NB4 (cell line): ENCODE measurements around the gene BTBD2.

Experiments used
- DNase-seq: peaks from one replicate; pipeline ENCODE4 v3.0.0; 2010; ENCODE audit warnings: low read depth
- H3K4me3 ChIP-seq: one replicate; pipeline ENCODE4 v1.5.1; 2011; ENCODE audit warnings: mild to moderate bottlenecking, low read depth, low read length, moderate library complexity
- CTCF ChIP-seq: IDR thresholded peaks from one replicate; pipeline ENCODE4 v1.5.1; 2012; ENCODE audit warnings: low read depth, low read length
- MAX ChIP-seq: IDR thresholded peaks from 2 replicates; pipeline ENCODE4 v1.6.1; 2011; ENCODE audit warnings: low read depth, low read length
- MYC ChIP-seq: IDR thresholded peaks from 2 replicates; pipeline ENCODE4 v1.6.1; 2011; ENCODE audit warnings: low read depth, low read length
- POLR2A ChIP-seq: IDR thresholded peaks from 2 replicates; pipeline ENCODE4 v1.6.1; 2011; ENCODE audit warnings: mild to moderate bottlenecking; ENCODE audit not compliant: insufficient read length; ENCODE audit errors: extremely low read depth

The BTBD2 gene

GRCh38 chr19:1955171-1956121 is 60.1 kb downstream of the BTBD2 start:
- H3K4me3 ChIP-seq, result no peak overlapping the region
- no peak for TF ChIP-seq POLR2A
- no peak for DNase-seq

GRCh38 chr19:1954532-1954933 is 61.0 kb downstream of the BTBD2 start:
- no peak for TF ChIP-seq CTCF
- no peak for DNase-seq
- H3K4me3 ChIP-seq, result no peak overlapping the region

- no peak for DNase-seq
- H3K4me3 ChIP-seq, result no peak overlapping the region
- no peak for TF ChIP-seq POLR2A
- TF ChIP-seq CTCF, result no peak
- no peak for TF ChIP-seq MYC
- TF ChIP-seq MAX, result no peak
Measured at GRCh38 chr19:1953441-1954094, 61.9 kb downstream of the BTBD2 start.

- no peak for DNase-seq
- TF ChIP-seq POLR2A (no peak), MAX (no peak), MYC (no peak), CTCF (no peak)
Measured at GRCh38 chr19:1953037-1953436, 62.5 kb downstream of the BTBD2 start.

GRCh38 chr19:1952635-1953034 is 62.9 kb downstream of the BTBD2 start:
- no peak for TF ChIP-seq MYC
- TF ChIP-seq MAX, result no peak
- no peak for TF ChIP-seq CTCF
- no peak for TF ChIP-seq POLR2A
- no peak for DNase-seq
- no peak overlapping the region for H3K4me3 ChIP-seq

More at GRCh38 chr19:1953037-1953436, 62.5 kb downstream of the BTBD2 start:
- no peak overlapping the region for H3K4me3 ChIP-seq

GRCh38 chr19:1950640-1951039 is 64.9 kb downstream of the BTBD2 start:
- TF ChIP-seq MYC (no peak), POLR2A (no peak), CTCF (no peak), MAX (no peak)
- no peak for DNase-seq
- no peak overlapping the region for H3K4me3 ChIP-seq
